ENCODE results near the gene TCF3.

Gene TCF3

DNA sequence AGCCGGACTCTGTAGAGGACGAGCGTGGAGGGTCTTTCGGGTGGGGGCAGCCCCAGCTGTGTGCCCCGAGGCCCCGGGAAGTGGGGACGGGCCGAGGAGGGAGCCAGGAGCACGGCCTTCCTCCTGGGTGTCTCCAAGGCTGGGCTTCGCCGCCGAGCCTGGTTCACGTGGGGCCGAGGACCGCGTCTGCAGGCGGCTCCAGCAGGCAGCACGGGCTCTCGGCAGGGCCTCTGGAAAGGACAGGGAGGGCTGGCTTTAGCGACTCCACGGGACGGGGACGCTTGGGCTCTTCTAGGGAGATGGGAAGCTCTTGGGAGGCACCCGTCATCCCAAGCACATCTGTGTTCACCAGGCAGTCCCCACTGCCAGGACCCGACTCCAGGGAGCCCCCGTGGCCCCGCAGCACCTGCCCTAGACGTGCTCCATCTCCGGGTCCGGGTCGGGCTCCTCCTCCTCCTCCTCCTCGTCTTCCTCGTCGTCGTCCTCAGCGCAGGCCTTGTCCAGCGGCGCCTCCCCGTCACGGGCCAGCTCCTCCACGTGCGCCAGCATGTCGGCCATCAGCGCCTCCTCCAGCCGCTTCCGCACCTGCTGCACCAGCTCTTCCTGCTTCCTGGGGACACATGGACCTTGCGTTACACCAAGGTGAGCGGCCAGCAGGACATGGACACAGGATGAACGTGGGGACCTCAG, 74.3 kb downstream of the TCF3 start:
- DNase-seq = no peak

DNA sequence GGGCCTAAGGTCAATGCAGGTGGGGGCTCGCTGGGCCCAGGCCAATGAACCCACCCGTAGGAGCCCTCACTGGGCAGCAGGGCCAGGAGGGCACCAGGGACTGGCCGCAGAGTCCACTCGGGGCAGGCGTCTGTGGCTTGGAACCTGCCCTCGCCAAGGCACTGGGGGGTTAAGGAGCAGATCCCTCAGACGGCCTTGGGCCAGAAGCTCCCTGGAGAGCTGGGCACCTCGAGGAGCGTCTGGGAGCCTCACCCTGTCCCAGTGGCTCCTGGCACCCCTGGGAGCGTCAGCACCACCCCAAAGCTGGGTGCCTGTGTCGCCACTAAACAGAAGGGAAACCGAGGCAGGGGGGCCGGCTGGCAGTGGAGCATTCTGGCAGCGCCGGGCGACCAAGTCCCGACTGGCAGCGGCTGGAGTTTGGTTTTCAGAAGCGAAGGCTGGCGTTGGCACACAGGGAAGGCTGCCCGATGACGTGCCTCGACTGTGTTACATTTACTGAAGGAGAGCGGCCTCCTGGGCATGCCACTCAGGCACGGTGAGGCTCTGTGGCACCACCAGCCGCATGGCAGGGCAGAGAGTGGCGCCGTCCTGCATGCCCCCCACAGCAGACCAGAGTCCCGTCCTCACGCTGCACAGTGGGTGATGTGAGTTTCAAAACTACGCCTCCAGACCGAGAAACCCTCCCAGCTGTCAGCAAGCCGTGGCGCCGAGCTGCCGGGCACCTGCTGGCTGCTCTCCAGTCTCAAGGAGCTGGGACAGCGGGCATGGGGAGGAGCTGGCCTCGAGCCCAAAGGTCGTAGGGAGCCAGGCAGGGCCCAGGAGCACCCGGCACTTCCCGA, 75.1 kb downstream of the TCF3 start:
- DNase-seq = no peak

DNA sequence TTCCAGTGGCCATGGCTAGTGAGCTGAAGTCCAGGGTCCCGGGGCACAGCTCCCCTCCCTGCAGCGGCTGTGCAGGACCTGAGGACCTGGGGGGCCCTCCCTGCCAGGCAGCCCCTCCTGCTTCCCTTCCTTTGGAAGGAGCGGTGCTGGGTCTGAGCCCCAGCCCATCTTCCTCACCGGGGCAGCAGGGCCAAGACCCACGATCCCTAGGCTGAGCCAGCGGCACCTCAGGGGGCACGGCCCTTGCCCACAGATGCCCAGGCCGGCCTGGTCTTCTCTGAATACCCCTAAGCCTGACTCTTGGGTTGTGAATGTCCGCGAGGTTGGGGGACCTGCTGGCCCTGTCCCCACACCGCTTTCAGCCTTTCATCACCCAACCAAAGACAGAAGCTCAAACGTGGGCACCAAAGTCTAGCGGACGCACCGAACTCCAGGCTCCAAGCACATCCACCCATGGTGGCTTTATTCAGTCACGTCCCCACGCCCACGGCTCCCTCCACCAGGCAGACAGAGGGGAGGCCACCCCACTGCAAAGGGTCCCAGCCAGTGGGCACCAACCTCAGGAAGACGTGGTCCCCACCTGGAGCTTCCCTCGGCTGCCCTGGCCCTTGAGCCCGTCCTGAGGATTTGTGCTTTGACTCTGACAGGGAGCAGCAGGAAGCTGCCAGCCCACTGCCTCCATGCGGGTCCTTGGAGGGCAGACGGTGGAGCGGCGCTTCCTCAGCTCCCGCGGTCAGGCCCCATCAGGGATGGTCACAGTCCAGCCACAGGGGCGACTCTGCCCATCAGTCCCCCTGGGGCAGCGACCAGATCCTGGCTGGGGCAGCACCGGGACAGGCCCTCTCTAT, 75.9 kb downstream of the TCF3 start:
- no peak for DNase-seq

DNA sequence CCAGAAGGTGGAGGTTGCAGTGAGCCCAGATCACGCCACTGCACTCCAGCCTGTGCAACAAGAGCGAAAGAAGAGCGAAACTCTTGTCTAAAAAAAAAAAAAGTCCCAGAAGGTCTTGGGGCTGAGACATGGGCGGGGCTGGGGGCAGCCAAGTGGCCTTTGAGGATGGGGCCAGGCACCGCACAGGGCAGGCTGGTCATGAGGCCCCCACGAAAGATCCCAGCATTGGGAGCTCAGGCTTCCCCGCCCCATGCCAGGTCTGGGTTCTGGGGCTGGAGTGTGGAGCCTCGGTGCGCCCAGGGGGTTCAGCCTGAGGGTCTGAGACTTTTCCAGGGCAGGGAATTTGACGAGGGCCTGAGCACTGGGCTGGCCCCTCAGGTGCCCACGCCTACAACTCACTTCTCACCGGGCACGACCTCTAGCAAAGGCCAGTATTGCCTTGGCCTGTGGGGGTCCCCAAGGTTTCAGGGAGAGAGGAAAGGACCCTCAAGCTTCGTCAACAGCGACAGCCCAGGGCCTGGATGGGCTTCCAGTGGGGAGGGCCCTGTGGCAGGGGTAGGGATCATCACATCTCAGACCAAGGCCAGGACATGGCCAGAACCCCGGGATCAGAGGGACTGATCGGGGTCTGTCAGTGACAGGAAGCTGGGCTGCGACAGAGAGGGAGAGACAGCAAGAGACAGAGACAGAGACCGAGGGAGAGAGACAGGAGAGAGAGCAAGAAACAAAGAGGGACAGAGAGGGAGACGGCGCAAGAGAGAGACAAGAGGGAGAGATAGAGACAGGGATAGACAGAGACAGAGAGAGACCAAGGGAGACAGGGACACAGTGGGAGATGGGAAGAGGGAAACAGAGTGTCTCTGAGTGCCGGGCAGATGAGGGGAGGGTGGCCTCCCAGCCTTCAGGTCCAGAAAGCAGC, 76.8 kb downstream of the TCF3 start:
- no peak for DNase-seq

DNA sequence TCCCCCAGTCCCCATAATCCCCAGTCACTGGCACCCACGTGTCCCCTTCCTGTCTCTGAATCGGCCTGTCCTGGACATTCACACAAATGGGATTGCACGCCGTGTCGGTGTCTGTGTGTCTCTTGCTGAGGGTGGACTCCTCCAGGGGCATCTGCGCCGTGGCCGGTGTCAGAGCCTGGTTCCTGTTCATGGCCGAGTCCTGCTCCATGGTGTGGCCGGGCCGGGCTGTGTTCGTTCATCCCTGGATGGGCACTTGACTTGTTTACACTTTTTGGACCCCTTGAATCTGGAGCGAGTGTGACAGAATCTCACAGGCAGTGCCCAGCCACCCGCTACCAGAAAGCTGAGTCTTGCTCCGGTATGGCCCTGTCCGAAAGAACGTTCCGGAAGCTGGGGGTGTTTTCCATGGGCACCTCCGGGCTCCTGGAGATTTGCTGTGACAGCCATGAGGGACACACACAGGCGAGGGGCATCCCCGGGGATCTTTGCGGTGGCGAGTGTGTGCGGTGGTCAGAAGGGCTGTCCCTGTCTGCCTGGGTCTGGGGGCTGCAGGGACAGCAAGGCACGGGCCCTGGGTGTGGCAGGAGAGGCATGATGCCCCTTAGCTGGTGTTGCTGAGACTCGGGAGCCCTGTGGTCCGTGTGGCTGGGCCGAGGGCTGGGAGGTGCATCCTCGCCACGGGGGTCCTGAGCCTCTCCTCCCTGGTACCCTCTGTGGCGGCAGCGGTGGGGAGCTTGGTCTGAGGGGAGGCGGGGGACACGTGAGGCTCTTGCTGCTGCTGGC, 77.9 kb downstream of the TCF3 start:
- no peak for DNase-seq

DNA sequence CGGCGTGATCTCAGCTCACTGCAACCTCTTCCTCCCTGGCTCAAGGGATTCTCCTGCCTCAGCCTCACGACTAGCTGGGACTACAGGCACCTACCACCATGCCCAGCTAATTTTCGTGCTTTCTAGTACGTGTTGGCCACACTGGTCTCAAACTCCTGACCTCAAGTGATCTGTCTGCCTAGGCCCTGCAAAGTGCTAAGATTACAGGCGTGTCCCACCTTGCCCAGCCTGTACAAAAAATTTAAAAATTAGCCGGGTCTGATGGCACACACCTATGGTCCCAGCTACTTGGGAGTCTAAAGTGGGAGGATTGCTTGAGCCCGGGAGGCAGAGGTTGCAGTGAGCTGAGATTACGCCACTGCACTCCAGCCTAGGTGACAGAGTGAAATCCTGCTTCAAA, 79.6 kb downstream of the TCF3 start:
- DNase-seq = no peak

DNA sequence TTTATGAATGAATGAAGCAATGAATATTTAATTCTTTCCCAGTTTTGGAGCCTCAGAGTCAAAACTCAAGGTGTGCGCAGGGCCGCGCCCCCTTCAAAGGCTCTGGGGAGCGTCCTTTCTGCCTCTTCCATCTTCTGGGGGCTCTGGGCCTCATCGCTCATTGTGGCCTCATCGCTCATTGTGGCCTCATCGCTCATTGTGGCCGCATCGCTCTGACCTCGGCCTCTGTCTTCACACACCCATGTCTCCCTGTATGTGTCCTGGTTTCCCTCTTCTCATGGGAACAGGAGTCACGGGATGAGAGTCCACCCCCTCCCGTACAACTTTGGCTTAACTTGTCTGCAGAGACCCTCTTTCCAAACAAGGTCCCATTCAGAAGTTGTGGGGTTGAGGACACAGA, 81.1 kb downstream of the TCF3 start:
- no peak for DNase-seq

DNA sequence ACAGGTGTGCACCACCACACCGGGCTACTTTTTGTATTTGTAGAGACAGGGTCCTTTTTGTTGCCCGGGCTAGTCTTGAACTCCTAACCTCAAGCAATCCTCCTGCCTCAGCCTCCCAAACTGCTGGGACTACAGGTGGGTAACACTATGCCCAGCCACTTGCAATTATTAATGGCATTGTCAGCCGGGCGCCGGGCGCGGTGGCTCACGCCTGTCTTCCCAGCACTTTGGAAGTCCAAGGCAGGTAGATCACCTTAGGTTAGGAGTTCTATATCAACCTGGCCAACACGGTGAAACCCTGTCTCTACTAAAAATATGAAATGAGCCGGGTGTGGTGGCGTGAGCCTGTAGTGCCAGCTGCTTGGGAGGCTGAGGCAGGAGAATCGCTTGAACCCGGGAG, 81.6 kb downstream of the TCF3 start:
- no peak for DNase-seq

DNA sequence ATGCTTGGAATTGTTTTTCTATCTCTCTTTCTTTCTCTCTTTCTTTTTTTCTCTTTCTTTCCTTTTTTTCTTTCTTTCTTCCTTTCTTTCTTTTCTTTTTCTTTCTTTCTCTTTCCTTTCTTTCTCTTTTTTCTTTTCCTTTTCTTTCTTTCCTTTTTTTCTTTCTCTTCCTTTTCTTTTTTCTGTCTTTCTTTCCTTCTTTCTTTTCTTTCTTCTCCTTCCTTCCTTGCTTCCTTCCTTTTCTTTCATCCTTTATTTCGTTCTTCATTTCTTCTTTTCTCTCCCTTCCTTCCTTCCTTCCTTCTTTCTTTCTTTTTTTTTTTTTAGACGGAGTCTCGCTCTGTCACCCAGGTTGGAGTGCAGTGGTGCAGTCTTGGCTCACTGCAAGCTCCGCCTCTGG, 82.4 kb downstream of the TCF3 start:
- DNase-seq = no peak

DNA sequence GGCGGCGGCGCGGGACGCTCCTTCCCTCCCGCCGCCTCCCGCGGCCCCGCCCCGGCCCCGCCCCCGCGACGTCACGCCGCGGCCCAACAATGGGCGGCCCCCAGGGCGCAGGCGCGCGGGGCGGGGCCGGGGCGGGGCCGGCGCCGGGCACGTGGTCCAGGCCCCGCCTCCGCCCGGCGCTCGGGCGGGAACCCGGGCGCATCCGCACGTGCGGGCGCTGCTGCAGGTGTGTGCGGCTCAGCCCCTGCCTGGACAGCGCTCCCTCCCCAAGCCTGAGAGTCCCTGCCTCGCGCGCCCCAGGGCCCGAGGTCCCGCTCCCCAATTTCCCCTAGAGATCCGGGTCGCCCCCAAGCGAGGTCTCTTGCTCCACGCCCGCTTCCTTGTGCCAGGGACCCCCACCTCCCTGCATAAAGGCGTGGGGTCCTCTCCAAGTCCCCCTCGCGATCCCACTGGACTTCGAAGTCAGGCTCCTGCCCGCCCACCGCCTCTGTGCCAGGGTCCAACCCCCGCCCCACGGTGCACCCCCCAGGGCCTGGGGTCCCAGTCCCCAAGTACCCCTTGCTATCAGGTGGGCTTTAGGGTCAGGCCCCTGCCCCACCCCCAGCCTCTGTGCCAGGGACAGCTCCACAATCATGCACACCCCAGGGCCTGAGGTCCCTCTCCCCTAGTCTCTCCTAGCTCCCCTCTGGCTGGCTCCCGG, 83.9 kb downstream of the TCF3 start, which contains the start of gene MEX3D:
MEX3D (minus strand) TSS at position 6 of the 700 bp plus-strand sequence. CDS start 267 bp downstream, outside the sequence.
- peak; percentile 9 for DNase-seq

DNA sequence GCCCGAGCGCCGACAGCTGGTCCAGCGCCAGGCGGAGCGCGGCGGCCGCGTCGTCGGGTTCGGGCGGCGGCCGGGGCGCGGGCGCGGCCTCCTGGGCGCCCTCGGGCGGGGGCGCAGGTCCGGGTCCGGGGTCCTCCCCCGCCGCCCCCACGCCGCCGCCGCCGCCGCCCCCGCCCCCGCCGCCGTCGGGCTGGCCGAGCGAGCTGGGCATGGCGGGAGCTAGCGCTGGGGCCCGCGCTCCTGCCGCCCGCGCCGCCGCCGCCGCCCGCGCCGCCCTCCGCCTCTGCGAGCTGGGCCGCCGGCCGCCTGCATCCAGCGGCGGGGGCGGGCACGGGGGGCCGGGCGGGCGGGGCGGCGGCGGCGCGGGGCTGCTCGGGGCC, 84.6 kb downstream of the TCF3 start:
- no peak for DNase-seq

DNA sequence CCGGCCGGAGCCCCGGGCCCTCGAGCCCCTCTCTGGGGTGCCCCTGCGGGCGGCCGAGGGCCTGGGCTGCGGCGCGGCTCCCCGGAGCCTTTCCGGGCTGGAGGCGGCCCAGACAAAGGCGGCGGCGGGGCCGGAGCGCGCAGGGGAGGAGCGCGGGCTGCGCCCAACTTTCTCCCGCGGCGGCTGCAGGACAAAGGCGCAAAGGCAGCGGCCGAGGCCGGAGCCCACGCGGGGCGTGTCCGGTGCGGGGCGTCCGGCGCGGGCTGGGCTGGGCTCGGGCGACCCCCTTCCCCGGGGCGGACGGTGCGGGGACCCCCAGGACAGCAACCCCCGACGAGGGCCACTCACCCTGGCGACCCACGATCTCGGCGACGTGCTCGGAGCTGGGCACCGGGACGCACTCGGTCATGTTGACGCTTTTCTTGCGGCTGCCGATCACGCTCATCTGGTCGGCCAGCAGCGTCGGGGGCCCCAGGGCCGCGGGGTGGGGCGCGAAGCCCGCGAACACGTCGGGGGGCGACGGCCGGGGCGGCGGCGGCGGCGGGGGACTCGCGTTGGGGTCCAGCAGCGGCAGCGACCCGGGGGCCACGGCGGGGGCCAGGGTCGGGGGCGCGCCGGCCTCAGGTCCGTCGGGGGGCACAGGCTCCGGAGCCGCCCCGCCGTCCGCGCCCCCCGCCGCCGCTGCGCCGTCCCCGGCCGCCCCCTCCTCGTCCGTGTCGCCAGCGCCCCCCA, 85.1 kb downstream of the TCF3 start:
- no peak for DNase-seq

DNA sequence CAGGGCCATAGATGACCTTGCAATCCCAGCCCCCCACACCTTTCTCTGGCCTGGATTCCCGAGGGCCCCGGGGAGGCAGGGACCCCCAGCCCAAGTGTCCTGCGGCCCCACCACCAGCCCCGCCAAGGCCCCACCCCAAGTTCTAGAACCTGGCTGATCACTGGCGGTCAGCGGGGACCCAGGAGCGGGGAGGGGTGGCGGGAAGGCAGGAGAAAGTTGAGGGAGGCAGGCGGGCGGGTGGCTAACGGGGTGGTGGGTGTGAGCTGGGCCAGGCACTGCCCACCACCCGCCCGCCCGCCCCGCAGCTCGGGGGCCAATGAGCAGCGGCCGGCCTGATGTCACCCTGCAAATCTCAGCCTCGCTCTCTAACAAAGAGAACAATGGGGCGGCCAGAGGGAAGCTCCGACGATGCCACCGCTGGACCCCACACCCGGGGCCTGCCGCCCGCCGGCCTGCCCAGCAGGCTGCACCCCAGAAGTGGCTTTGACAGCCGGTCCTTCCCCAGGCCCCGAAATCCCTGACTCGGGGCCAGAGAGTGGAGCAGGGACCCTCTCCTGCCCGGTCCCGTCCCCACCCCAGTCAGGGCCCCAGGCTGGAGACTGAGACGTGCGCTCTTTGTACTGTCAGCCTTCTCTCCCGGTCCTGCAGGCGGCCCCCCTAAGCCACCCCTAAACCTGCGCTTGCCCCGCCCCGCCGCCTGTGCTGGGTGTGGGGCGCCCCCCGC, 85.9 kb downstream of the TCF3 start:
- no peak for DNase-seq

DNA sequence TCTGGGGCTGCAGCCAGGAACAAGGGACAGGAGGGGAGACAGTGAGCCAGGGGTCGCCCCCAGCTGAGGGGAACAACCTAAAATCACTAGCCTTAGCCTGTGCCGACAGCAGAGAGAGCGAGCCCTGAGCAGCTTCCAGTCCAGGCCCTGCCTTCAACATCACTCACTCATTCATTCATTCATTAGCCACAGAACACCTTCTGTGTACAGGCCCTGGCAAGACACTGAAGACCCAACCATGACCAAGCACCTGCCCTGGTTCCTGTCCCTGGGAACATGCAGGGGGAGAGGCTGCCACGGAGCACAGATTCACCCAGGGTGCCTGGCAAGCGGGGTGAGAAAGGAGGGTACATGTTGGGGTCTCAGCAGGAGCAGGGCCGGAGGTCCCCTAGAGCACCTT, 89.2 kb downstream of the TCF3 start:
- no peak for DNase-seq

DNA sequence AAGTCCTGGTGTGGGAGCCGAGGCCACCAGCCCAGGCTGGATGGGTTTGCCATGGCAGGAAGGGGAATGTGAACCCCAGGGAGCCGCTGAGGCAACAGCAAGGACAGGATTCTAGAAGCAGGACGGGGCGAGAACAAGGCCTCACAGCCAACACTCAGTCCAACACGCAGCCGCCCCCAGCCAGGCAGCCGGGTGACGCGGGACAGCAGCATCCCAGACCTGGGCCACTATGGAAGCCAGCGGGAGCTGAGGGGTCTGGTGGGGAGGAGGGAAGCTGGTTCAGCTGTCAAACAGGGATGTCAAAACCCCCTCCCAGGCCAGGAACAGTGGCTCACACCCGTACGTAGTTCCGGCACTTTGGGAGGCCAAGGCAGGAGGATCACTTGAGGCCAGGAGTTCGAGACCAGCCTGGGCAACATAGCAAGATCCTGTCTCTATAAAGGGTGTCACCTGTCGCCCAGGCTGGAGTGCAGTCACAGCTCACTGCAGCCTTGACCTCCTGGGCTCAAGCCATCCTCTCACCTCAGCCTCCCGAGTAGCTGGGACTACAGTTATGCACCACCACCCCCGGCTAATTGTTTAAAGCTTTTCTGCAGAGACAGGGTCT, 91.1 kb downstream of the TCF3 start:
- no peak for DNase-seq

DNA sequence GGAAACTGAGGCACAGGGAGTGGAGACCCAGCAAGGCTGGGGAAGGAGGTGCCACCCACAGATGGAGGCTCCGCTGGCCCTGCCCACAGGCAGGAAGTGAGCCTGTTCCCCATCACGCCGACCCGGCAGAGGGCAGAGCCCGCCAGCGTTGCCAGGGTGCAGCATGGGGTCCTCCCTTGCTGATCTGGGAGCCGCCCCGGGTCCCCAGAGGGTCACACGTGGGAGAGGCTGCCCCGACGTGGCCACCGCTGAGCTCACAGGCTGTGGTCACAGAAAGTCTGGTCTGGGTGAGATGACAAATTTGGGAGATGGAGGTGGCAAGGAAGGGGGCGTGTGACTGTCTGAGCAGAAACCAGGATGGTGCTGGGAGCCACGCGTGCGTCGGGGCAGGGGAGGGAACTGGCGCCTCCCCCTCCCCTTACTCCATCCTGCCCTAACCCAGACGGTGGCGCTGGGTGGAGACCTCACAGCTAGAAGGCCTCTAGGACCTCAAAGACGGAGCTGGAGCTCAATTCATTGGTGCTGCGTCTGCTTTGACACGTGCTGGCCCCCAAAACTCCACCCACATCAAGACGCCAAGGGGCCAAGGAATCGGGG, 92.0 kb downstream of the TCF3 start:
- no peak for DNase-seq

All from DMS153 (cell line).